ENCODE results near the gene MRPL10.

Gene MRPL10

GRCh38 chr17:47821424-47822391, 9.6 kb downstream of the MRPL10 start, which contains the start of gene OSBPL7:
TSS of gene OSBPL7 (minus strand) at chr17:47821794. CDS start at chr17:47820278, 1,516 bp downstream.
- Histone ChIP-seq H3K9ac (ENCODE audit: low read length) (peak within 1 kb of the TSS; percentile 80), H3K27ac (ENCODE audit: low read depth, low read length) (0 out of 2 replicates have a peak within 1 kb of the TSS, but pooled peaks have one; percentile 1)

GRCh38 chr17:47821031-47821423, 10.3 kb downstream of the MRPL10 start:
- Histone ChIP-seq H3K36me3 (ENCODE audit: low read length) (no peaks in the 10 kb centered on the region), H3K27me3 (ENCODE audit: low read length) (no peaks in the 10 kb centered on the region), H3K4me2 (ENCODE audit: low read depth, low read length, poor library complexity, severe bottlenecking) (peak overlapping the region; percentile 87), H3K9ac (ENCODE audit: low read length) (peak overlapping the region; percentile 80), H3K9me2 (replicated peaks; ENCODE audit: insufficient read depth, low read length) (no peaks in the 10 kb centered on the region), H3K79me2 (ENCODE audit: insufficient read depth, low read length) (peaks cover 12% of the 10 kb centered on the region; the same call in 1 of the 2 replicates), H3K27ac (ENCODE audit: low read depth, low read length) (no peak overlapping the region), H3K9me3 (ENCODE audit: insufficient read depth, low read length) (no peaks in the 10 kb centered on the region), H4K20me1 (ENCODE audit: low read depth, low read length) (no peaks in the 10 kb centered on the region), H2AFZ (ENCODE audit: low read depth, low read length, severe bottlenecking) (peak overlapping the region; percentile 47), H3K4me3 (ENCODE audit: insufficient read depth, low read length, poor library complexity, severe bottlenecking) (peak overlapping the region; percentile 78), H3F3A (ENCODE audit: insufficient read depth) (no peaks in the 10 kb centered on the region)
- TF ChIP-seq EZH2phosphoT487 (conservative IDR thresholded peaks at IDR 0.05; ENCODE audit: low read length) (no peak), CTCF (IDR thresholded peaks at IDR 0.05; ENCODE audit: insufficient read depth, low read length, poor library complexity, severe bottlenecking) (no peak)

More at GRCh38 chr17:47821424-47822391, 9.6 kb downstream of the MRPL10 start, which contains the start of gene OSBPL7:
- Histone ChIP-seq H3K4me2 (ENCODE audit: low read depth, low read length, poor library complexity, severe bottlenecking) (peak within 1 kb of the TSS; percentile 87), H3K9me3 (ENCODE audit: insufficient read depth, low read length) (no peaks in the 10 kb centered on the region), H3K4me3 (ENCODE audit: insufficient read depth, low read length, poor library complexity, severe bottlenecking) (peak within 1 kb of the TSS; percentile 78), H3F3A (ENCODE audit: insufficient read depth) (no peaks in the 10 kb centered on the region), H3K36me3 (ENCODE audit: low read length) (no peaks in the 10 kb centered on the region), H3K27me3 (ENCODE audit: low read length) (no peaks in the 10 kb centered on the region), H3K79me2 (ENCODE audit: insufficient read depth, low read length) (peaks cover 12% of the 10 kb centered on the region; the same call in 1 of the 2 replicates), H4K20me1 (ENCODE audit: low read depth, low read length) (no peaks in the 10 kb centered on the region), H2AFZ (ENCODE audit: low read depth, low read length, severe bottlenecking) (peak within 1 kb of the TSS; percentile 47), H3K9me2 (replicated peaks; ENCODE audit: insufficient read depth, low read length) (no peaks in the 10 kb centered on the region)
- TF ChIP-seq EZH2phosphoT487 (conservative IDR thresholded peaks at IDR 0.05; ENCODE audit: low read length) (no peak), CTCF (IDR thresholded peaks at IDR 0.05; ENCODE audit: insufficient read depth, low read length, poor library complexity, severe bottlenecking) (peak; percentile 83)

GRCh38 chr17:47820033-47820789, 11.1 kb downstream of the MRPL10 start:
- H3K27ac ChIP-seq (ENCODE audit: low read depth, low read length): no peak overlapping the region
- no peaks in the 10 kb centered on the region for H3K36me3 ChIP-seq (ENCODE audit: low read length)
- no peaks in the 10 kb centered on the region for H4K20me1 ChIP-seq (ENCODE audit: low read depth, low read length)
- H3K4me2 ChIP-seq (ENCODE audit: low read depth, low read length, poor library complexity, severe bottlenecking): peak overlapping the region; percentile 87
- no peak overlapping the region for H2AFZ ChIP-seq (ENCODE audit: low read depth, low read length, severe bottlenecking)
- no peaks in the 10 kb centered on the region for H3F3A ChIP-seq (ENCODE audit: insufficient read depth)
- no peaks in the 10 kb centered on the region for H3K9me2 ChIP-seq (replicated peaks; ENCODE audit: insufficient read depth, low read length)
- H3K27me3 ChIP-seq (ENCODE audit: low read length): no peaks in the 10 kb centered on the region
- TF ChIP-seq EZH2phosphoT487 (conservative IDR thresholded peaks at IDR 0.05; ENCODE audit: low read length) (no peak), CTCF (IDR thresholded peaks at IDR 0.05; ENCODE audit: insufficient read depth, low read length, poor library complexity, severe bottlenecking) (no peak)
- peaks cover 12% of the 10 kb centered on the region; the same call in 1 of the 2 replicates for H3K79me2 ChIP-seq (ENCODE audit: insufficient read depth, low read length)
- H3K9ac ChIP-seq (ENCODE audit: low read length): peak overlapping the region; percentile 80
- H3K4me3 ChIP-seq (ENCODE audit: insufficient read depth, low read length, poor library complexity, severe bottlenecking): peak overlapping the region; percentile 78
- H3K9me3 ChIP-seq (ENCODE audit: insufficient read depth, low read length): no peaks in the 10 kb centered on the region

All from SU-DHL-6 (cell line).